Measurements from ENCODE around the gene CNEP1R1.

Gene CNEP1R1

GRCh38 chr16:50045412-50045811 is 20.4 kb downstream of the CNEP1R1 start:
- Histone ChIP-seq H3K9me3 (ENCODE audit: control insufficient read depth, insufficient read depth, low read length) (no peaks in the 10 kb centered on the region), H3K9ac (ENCODE audit: low read depth, low read length) (no peak overlapping the region), H3K36me3 (ENCODE audit: control insufficient read depth, insufficient read depth, low read length) (no peaks in the 10 kb centered on the region), H3K4me1 (ENCODE audit: control insufficient read depth, insufficient read depth, low read length) (no peaks in the 10 kb centered on the region), H3K4me3 (ENCODE audit: low read depth, low read length) (no peak overlapping the region), H3K27me3 (ENCODE audit: control insufficient read depth, insufficient read depth, low read length) (no peaks in the 10 kb centered on the region)

DNA sequence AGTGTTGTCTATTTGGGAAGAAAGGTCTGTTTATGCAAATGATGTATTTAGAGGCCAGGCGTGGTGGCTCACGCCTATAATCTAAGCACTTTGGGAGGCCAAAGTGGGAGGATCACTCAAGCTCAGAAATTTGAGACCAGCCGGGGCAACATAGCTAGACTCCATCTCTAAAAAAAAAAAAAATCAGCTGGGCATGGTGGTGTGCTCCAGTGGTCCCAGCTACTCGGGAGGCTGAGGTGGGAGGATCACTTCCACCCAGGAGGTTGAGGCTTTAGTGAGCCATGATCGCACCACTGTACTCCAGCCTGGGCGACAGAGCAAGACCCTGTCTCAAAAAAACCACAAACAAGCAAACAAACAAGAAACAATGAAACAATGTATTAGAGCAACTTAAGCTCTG is 21.8 kb downstream of the CNEP1R1 start:
- Histone ChIP-seq H3K4me1 (ENCODE audit: control insufficient read depth, insufficient read depth, low read length) (no peaks in the 10 kb centered on the region), H3K36me3 (ENCODE audit: control insufficient read depth, insufficient read depth, low read length) (no peaks in the 10 kb centered on the region), H3K4me3 (ENCODE audit: low read depth, low read length) (no peak overlapping the region), H3K9ac (ENCODE audit: low read depth, low read length) (no peak overlapping the region), H3K9me3 (ENCODE audit: control insufficient read depth, insufficient read depth, low read length) (no peaks in the 10 kb centered on the region), H3K27me3 (ENCODE audit: control insufficient read depth, insufficient read depth, low read length) (no peaks in the 10 kb centered on the region)

- no peaks in the 10 kb centered on the region for H3K36me3 ChIP-seq (ENCODE audit: control insufficient read depth, insufficient read depth, low read length)
- no peaks in the 10 kb centered on the region for H3K27me3 ChIP-seq (ENCODE audit: control insufficient read depth, insufficient read depth, low read length)
- no peaks in the 10 kb centered on the region for H3K4me1 ChIP-seq (ENCODE audit: control insufficient read depth, insufficient read depth, low read length)
- H3K9ac ChIP-seq (ENCODE audit: low read depth, low read length) = no peak overlapping the region
- no peaks in the 10 kb centered on the region for H3K9me3 ChIP-seq (ENCODE audit: control insufficient read depth, insufficient read depth, low read length)
- no peak overlapping the region for H3K4me3 ChIP-seq (ENCODE audit: low read depth, low read length)
Observed at GRCh38 chr16:50047864-50048263, 22.8 kb downstream of the CNEP1R1 start.

- no peaks in the 10 kb centered on the region for H3K27me3 ChIP-seq (ENCODE audit: control insufficient read depth, insufficient read depth, low read length)
- H3K4me1 ChIP-seq (ENCODE audit: control insufficient read depth, insufficient read depth, low read length) = no peaks in the 10 kb centered on the region
- no peaks in the 10 kb centered on the region for H3K36me3 ChIP-seq (ENCODE audit: control insufficient read depth, insufficient read depth, low read length)
- no peak overlapping the region for H3K9ac ChIP-seq (ENCODE audit: low read depth, low read length)
- no peaks in the 10 kb centered on the region for H3K9me3 ChIP-seq (ENCODE audit: control insufficient read depth, insufficient read depth, low read length)
- no peak overlapping the region for H3K4me3 ChIP-seq (ENCODE audit: low read depth, low read length)
Observed at GRCh38 chr16:50050802-50051201, 25.8 kb downstream of the CNEP1R1 start.

GRCh38 chr16:50056226-50056625 is 31.2 kb downstream of the CNEP1R1 start:
- no peaks in the 10 kb centered on the region for H3K9me3 ChIP-seq (ENCODE audit: control insufficient read depth, insufficient read depth, low read length)
- no peaks in the 10 kb centered on the region for H3K36me3 ChIP-seq (ENCODE audit: control insufficient read depth, insufficient read depth, low read length)
- H3K27me3 ChIP-seq (ENCODE audit: control insufficient read depth, insufficient read depth, low read length) = no peaks in the 10 kb centered on the region
- no peak overlapping the region for H3K4me3 ChIP-seq (ENCODE audit: low read depth, low read length)
- no peaks in the 10 kb centered on the region for H3K4me1 ChIP-seq (ENCODE audit: control insufficient read depth, insufficient read depth, low read length)
- no peak overlapping the region for H3K9ac ChIP-seq (ENCODE audit: low read depth, low read length)

GRCh38 chr16:50058091-50058771 is 33.2 kb downstream of the CNEP1R1 start:
- Histone ChIP-seq H3K4me1 (ENCODE audit: control insufficient read depth, insufficient read depth, low read length) (no peaks in the 10 kb centered on the region), H3K36me3 (ENCODE audit: control insufficient read depth, insufficient read depth, low read length) (no peaks in the 10 kb centered on the region), H3K27me3 (ENCODE audit: control insufficient read depth, insufficient read depth, low read length) (no peaks in the 10 kb centered on the region), H3K9ac (ENCODE audit: low read depth, low read length) (no peak overlapping the region), H3K9me3 (ENCODE audit: control insufficient read depth, insufficient read depth, low read length) (no peaks in the 10 kb centered on the region), H3K4me3 (ENCODE audit: low read depth, low read length) (no peak overlapping the region)

- H3K4me3 ChIP-seq (ENCODE audit: low read depth, low read length) = no peak overlapping the region
- H3K9me3 ChIP-seq (ENCODE audit: control insufficient read depth, insufficient read depth, low read length) = no peaks in the 10 kb centered on the region
- no peak overlapping the region for H3K9ac ChIP-seq (ENCODE audit: low read depth, low read length)
- no peaks in the 10 kb centered on the region for H3K36me3 ChIP-seq (ENCODE audit: control insufficient read depth, insufficient read depth, low read length)
- no peaks in the 10 kb centered on the region for H3K27me3 ChIP-seq (ENCODE audit: control insufficient read depth, insufficient read depth, low read length)
- H3K4me1 ChIP-seq (ENCODE audit: control insufficient read depth, insufficient read depth, low read length) = no peaks in the 10 kb centered on the region
Observed at GRCh38 chr16:50059111-50059510, 34.1 kb downstream of the CNEP1R1 start.

DNA sequence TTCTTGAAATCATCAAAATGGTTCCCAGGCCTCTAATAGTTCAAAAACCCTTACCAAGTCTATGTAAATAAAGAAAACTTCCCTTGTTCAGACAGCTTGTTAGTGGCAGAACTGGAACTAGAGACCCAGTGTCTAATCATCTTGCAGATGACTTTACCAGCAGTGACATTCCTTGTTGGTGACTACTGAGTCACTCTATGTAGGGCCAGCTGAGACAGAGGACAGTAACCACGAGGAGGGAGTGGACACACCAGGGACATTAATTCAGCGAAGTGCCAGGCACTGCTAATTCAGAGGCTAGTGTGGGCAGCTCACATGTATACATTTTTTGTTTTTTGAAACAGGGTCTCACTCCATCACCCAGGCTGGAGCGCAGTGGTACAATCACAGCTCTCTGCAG is 34.6 kb downstream of the CNEP1R1 start:
- Histone ChIP-seq H3K4me1 (ENCODE audit: control insufficient read depth, insufficient read depth, low read length) (no peaks in the 10 kb centered on the region), H3K36me3 (ENCODE audit: control insufficient read depth, insufficient read depth, low read length) (no peaks in the 10 kb centered on the region), H3K4me3 (ENCODE audit: low read depth, low read length) (no peak overlapping the region)

GRCh38 chr16:50061326-50061725 is 36.3 kb downstream of the CNEP1R1 start:
- Histone ChIP-seq H3K4me3 (ENCODE audit: low read depth, low read length) (no peak overlapping the region), H3K27me3 (ENCODE audit: control insufficient read depth, insufficient read depth, low read length) (no peaks in the 10 kb centered on the region), H3K9me3 (ENCODE audit: control insufficient read depth, insufficient read depth, low read length) (no peaks in the 10 kb centered on the region), H3K4me1 (ENCODE audit: control insufficient read depth, insufficient read depth, low read length) (no peaks in the 10 kb centered on the region), H3K36me3 (ENCODE audit: control insufficient read depth, insufficient read depth, low read length) (no peaks in the 10 kb centered on the region), H3K9ac (ENCODE audit: low read depth, low read length) (no peak overlapping the region)

More for the DNA sequence above, 34.6 kb downstream of the CNEP1R1 start:
- no peaks in the 10 kb centered on the region for H3K27me3 ChIP-seq (ENCODE audit: control insufficient read depth, insufficient read depth, low read length)
- H3K9me3 ChIP-seq (ENCODE audit: control insufficient read depth, insufficient read depth, low read length) = no peaks in the 10 kb centered on the region
- no peak overlapping the region for H3K9ac ChIP-seq (ENCODE audit: low read depth, low read length)

DNA sequence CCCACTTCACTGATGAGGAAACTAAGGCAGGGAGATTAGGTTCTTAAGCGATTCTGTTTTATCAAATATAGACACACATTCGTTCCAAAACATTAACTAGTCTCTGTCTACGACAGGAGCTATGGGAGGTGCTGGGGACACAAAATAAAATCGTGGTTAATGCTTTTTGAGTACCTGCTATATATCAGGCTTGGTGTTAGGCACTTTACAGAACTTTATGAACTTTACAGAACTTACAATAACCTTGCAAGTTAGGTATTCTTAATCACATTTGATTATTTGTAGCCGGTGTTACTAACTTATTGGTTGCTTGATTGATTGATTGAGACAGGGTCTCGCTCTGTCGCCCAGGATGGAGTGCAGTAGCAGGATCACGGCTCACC is 40.2 kb downstream of the CNEP1R1 start:
- H3K9ac ChIP-seq (ENCODE audit: low read depth, low read length) = no peak overlapping the region
- H3K36me3 ChIP-seq (ENCODE audit: control insufficient read depth, insufficient read depth, low read length) = no peaks in the 10 kb centered on the region
- peaks cover 5% of the 10 kb centered on the region for H3K4me1 ChIP-seq (ENCODE audit: control insufficient read depth, insufficient read depth, low read length)
- H3K9me3 ChIP-seq (ENCODE audit: control insufficient read depth, insufficient read depth, low read length) = no peaks in the 10 kb centered on the region
- no peaks in the 10 kb centered on the region for H3K27me3 ChIP-seq (ENCODE audit: control insufficient read depth, insufficient read depth, low read length)
- H3K4me3 ChIP-seq (ENCODE audit: low read depth, low read length) = peak overlapping the region; percentile 9

GRCh38 chr16:50065624-50066481 is 40.8 kb downstream of the CNEP1R1 start, which contains the start of gene HEATR3:
Gene HEATR3, plus strand, starts transcription at chr16:50065970. Its CDS starts 162 bp downstream, at chr16:50066132.
- H3K9me3 ChIP-seq (ENCODE audit: control insufficient read depth, insufficient read depth, low read length) = no peaks in the 10 kb centered on the region
- H3K36me3 ChIP-seq (ENCODE audit: control insufficient read depth, insufficient read depth, low read length) = peaks cover 4% of the 10 kb centered on the region
- H3K27me3 ChIP-seq (ENCODE audit: control insufficient read depth, insufficient read depth, low read length) = no peaks in the 10 kb centered on the region
- H3K4me1 ChIP-seq (ENCODE audit: control insufficient read depth, insufficient read depth, low read length) = peaks cover 5% of the 10 kb centered on the region
- H3K4me3 ChIP-seq (ENCODE audit: low read depth, low read length) = peak within 1 kb of the TSS; percentile 95
- peak within 1 kb of the TSS; percentile 67 for H3K9ac ChIP-seq (ENCODE audit: low read depth, low read length)
